ENCODE measurements around the gene SLC39A13. TPM values are rescaled to one million over a fixed set of nuclear protein-coding genes. Genes with fewer than 3 reads are reported as not detected.

The SLC39A13 gene
- total and polyA plus RNA-seq, 2 of the 4 experiments (the other 2 are of a cell fraction): 32.4 to 144 TPM

- TF ChIP-seq CEBPB (IDR thresholded peaks at IDR 0.05; ENCODE audit: low read depth, low read length): no peak
Measured at GRCh38 chr11:47448566-47449427, 40.4 kb downstream of the SLC39A13 start, which contains the start of gene RAPSN (continued).

DNA sequence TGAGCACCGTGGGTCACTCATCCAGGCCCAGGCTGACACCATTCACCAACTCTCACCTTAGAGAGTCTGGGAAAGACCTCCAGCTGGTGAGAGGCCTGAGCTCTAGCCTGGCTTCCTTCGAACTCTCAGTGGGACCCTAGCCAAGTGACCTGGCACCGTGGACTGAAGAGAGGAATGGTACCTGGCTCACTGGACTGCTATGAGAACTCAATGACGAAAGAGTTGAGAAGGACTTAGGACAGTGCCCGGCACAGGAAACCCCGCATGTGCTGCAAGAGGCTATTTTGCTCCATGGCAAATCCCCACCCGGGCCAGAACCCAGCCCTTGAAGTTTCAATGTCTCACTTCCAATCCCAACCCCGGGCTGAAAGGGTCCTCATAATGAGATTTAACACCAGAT, 41.2 kb downstream of the SLC39A13 start:
- Histone ChIP-seq H2AK5ac (ENCODE audit: low read depth, low read length) (no peak overlapping the region; the same call in 1 of the 2 replicates), H3K4me1 (ENCODE audit: control insufficient read depth, insufficient read depth, low read length) (no peaks in the 10 kb centered on the region), H3K4me2 (ENCODE audit: low read depth, low read length) (no peak overlapping the region), H2AK9ac (replicated peaks; ENCODE audit: low read depth, low read length, poor library complexity) (no peak overlapping the region), H3K23ac (ENCODE audit: low read depth, low read length) (no peak overlapping the region), H4K5ac (ENCODE audit: low read depth, low read length) (no peak overlapping the region), H3K56ac (ENCODE audit: extremely low read depth, insufficient read depth, low read length) (no peak overlapping the region), H3K9me1 (ENCODE audit: insufficient read depth, low read length) (no peaks in the 10 kb centered on the region), H3K4ac (ENCODE audit: low read depth, low read length) (no peak overlapping the region), H3K18ac (ENCODE audit: low read depth, low read length) (no peak overlapping the region), H2AFZ (replicated peaks; ENCODE audit: low read length, poor library complexity) (no peak overlapping the region), H3K79me1 (ENCODE audit: low read depth in 1 of 2, low read length in 2 of 2) (no peaks in the 10 kb centered on the region), H3K27ac (ENCODE audit: insufficient read depth, low read length) (no peak overlapping the region), H4K91ac (ENCODE audit: insufficient read depth, low read depth, low read length) (no peak overlapping the region), H2BK120ac (ENCODE audit: low read depth, low read length) (no peak overlapping the region), H3K36me3 (ENCODE audit: control insufficient read depth, insufficient read depth, low read length) (no peaks in the 10 kb centered on the region), H3K14ac (replicated peaks; ENCODE audit: low read depth, low read length) (no peak overlapping the region), H2BK15ac (ENCODE audit: low read depth, low read length) (no peak overlapping the region), H3K9me3 (ENCODE audit: control insufficient read depth, insufficient read depth, low read length) (no peaks in the 10 kb centered on the region), H2BK5ac (ENCODE audit: low read depth, low read length, poor library complexity, severe bottlenecking) (no peak overlapping the region), H3K27me3 (ENCODE audit: control insufficient read depth, insufficient read depth, low read length) (no peaks in the 10 kb centered on the region), H4K20me1 (ENCODE audit: insufficient read depth, low read length) (no peaks in the 10 kb centered on the region), H2BK20ac (ENCODE audit: low read depth, low read length) (no peak overlapping the region), H3K4me3 (ENCODE audit: insufficient read depth, low read depth, low read length) (no peak overlapping the region), H4K8ac (ENCODE audit: low read depth in 2 of 2, low read length in 2 of 2) (no peak overlapping the region), H3K9ac (ENCODE audit: low read depth, low read length) (no peak overlapping the region)
- ChIA-PET POLR2A (ENCODE audit: unreplicated experiment) (no interaction called here), CTCF (interaction anchor here (0.5 kb wide), 1 partner anchor 82 kb away, joined by 3 read pairs; no protein-coding TSS in a partner anchor)
- dilution Hi-C loops (cut with HindIII; ENCODE audit: low sequenced_read_pairs, unreplicated experiment) (no loop called here), in situ Hi-C loops (cut with MboI; ENCODE audit: low sequenced_read_pairs) (no loop called here), intact Hi-C loops (cut with micrococcal nuclease) (no loop called here)
- no peak for DNase-seq
- 65% methylated on average over 3 of the region's 8 CpGs; no CpG with 5 or more reads in 1 of the 2 experiments for WGBS, 2 experiments (ENCODE audit: extremely low coverage in 2 of 2, insufficient read length in 1 of 2)
- ATAC-seq (ENCODE audit: low read depth): no peak
- BruUV-seq (replicated peaks): no TSS peak
- TF ChIP-seq MAFK (IDR thresholded peaks at IDR 0.05; ENCODE audit: low read depth, low read length) (no peak), RFX5 (IDR thresholded peaks at IDR 0.05; ENCODE audit: low read depth, low read length) (no peak), POLR2A (IDR thresholded peaks at IDR 0.05; ENCODE audit: low read depth, low read length) (no peak), RCOR1 (IDR thresholded peaks at IDR 0.05; ENCODE audit: insufficient replicate concordance, low read length) (no peak), CEBPB (IDR thresholded peaks at IDR 0.05; ENCODE audit: low read depth, low read length) (no peak), SMC3 (IDR thresholded peaks at IDR 0.05; ENCODE audit: low read depth, low read length) (no peak), MAZ (IDR thresholded peaks at IDR 0.05; ENCODE audit: borderline replicate concordance, low read depth, low read length) (no peak), FOS (IDR thresholded peaks at IDR 0.05; ENCODE audit: low read depth, low read length) (no peak), USF2 (IDR thresholded peaks at IDR 0.05; ENCODE audit: low read depth, low read length) (no peak), CHD1 (IDR thresholded peaks at IDR 0.05; ENCODE audit: low read depth, low read length) (no peak)
- TF ChIP-seq, protein P1, sequence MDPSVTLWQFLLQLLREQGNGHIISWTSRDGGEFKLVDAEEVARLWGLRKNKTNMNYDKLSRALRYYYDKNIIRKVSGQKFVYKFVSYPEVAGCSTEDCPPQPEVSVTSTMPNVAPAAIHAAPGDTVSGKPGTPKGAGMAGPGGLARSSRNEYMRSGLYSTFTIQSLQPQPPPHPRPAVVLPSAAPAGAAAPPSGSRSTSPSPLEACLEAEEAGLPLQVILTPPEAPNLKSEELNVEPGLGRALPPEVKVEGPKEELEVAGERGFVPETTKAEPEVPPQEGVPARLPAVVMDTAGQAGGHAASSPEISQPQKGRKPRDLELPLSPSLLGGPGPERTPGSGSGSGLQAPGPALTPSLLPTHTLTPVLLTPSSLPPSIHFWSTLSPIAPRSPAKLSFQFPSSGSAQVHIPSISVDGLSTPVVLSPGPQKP (IDR thresholded peaks at IDR 0.05; ENCODE audit: borderline replicate concordance, low read depth, low read length): no peak
- TF ChIP-seq, protein P2, sequence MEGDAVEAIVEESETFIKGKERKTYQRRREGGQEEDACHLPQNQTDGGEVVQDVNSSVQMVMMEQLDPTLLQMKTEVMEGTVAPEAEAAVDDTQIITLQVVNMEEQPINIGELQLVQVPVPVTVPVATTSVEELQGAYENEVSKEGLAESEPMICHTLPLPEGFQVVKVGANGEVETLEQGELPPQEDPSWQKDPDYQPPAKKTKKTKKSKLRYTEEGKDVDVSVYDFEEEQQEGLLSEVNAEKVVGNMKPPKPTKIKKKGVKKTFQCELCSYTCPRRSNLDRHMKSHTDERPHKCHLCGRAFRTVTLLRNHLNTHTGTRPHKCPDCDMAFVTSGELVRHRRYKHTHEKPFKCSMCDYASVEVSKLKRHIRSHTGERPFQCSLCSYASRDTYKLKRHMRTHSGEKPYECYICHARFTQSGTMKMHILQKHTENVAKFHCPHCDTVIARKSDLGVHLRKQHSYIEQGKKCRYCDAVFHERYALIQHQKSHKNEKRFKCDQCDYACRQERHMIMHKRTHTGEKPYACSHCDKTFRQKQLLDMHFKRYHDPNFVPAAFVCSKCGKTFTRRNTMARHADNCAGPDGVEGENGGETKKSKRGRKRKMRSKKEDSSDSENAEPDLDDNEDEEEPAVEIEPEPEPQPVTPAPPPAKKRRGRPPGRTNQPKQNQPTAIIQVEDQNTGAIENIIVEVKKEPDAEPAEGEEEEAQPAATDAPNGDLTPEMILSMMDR (conservative IDR thresholded peaks at IDR 0.05; ENCODE audit: low read depth, low read length): no peak

Data from IMR-90 (cell line).